A549 (cell line): Measurements from ENCODE around the gene NEUROD6. TPM values are rescaled to one million over a fixed set of nuclear protein-coding genes. Genes with fewer than 3 reads are reported as not detected.

Experiments
- ATAC-seq, 2 experiments: fragments of 200-7000 bp in 1 of 2; fragments of >200 bp in 1 of 2; cut with Nextera tagmentation in 1 of 2; cut with Tn5 transposase in 1 of 2; 3 replicates each; pipeline versions ENCODE4 v1.8.0 to v1.9.1; 2018 to 2020; ENCODE audit warnings: mild to moderate bottlenecking in 1 of 2, moderate library complexity in 1 of 2
- CTCF ChIA-PET: fragments of 300-600 bp; sonication (Branson Sonifier 250); formaldehyde crosslinking; extraction: SDS; loops from one replicate; lab custom pipeline; 2021; ENCODE audit warnings: antibody characterized with exemption, inconsistent platforms; lab: Yijun Ruan, JAX
- POLR2A ChIA-PET: fragments of 350-600 bp; formaldehyde crosslinking; extraction: SDS; loops from one replicate; lab custom pipeline; 2021; ENCODE audit warnings: antibody characterized with exemption, inconsistent platforms; lab: Yijun Ruan, JAX
- DNase-seq, 2 experiments: peaks; one replicate each; pipeline versions ENCODE4 v3.0.0 to v3.0.0-alpha.2; 2011 to 2016; ENCODE audit warnings: low read depth in 1 of 2, low spot score in 1 of 2
- FAIRE-seq: peaks from 2 replicates; lab custom pipeline; 2011; peaks lifted over from hg19 to GRCh38; lab: Jason Lieb, UNC
- H3K27ac ChIP-seq, 2 experiments: fragments of >200 bp; sonication (Bioruptor Twin); formaldehyde crosslinking; 3 replicates each; pipeline ENCODE4 v1.5.1; 2016 to 2017
- H3K4me1 ChIP-seq: fragments of >200 bp; sonication (Bioruptor Twin); formaldehyde crosslinking; 3 replicates; pipeline ENCODE4 v1.6.1; 2016
- H3K4me2 ChIP-seq: fragments of >200 bp; sonication (Bioruptor Twin); formaldehyde crosslinking; 3 replicates; pipeline ENCODE4 v1.6.1; 2016
- H3K4me3 ChIP-seq: fragments of >200 bp; sonication (Bioruptor Twin); formaldehyde crosslinking; 3 replicates; pipeline ENCODE4 v1.5.1; 2016
- H3K9me3 ChIP-seq: fragments of >200 bp; sonication (Bioruptor Twin); formaldehyde crosslinking; 3 replicates; pipeline ENCODE4 v1.6.1; 2016
- BHLHE40 ChIP-seq: IDR thresholded peaks from 2 replicates; pipeline ENCODE4 v1.6.1; 2012; ENCODE audit warnings: low read depth, low read length, inconsistent platforms
- CBX8 ChIP-seq: fragments of 200-600 bp; sonication (generic); IDR thresholded peaks from 2 replicates; pipeline ENCODE4 v1.6.1; 2016
- CEBPB ChIP-seq, 2 experiments: fragments of >200 bp in 1 of 2; sonication (Bioruptor Twin) in 1 of 2; formaldehyde crosslinking in 1 of 2; IDR thresholded peaks; 2 replicates each; pipeline ENCODE4 v1.6.1; 2012 to 2016
- CHD4 ChIP-seq: fragments of 200-600 bp; sonication (generic); IDR thresholded peaks from 2 replicates; pipeline ENCODE4 v1.6.1; 2016; ENCODE audit warnings: antibody characterized with exemption, mild to moderate bottlenecking, borderline replicate concordance
- EHF ChIP-seq: fragments of 250-450 bp; sonication (Bioruptor Pico); IDR thresholded peaks from 2 replicates; pipeline ENCODE4 v1.5.0; 2020; ENCODE audit warnings: mild to moderate bottlenecking
- FOSL2 ChIP-seq, 2 experiments: fragments of 450-650 bp in 1 of 2; fragments of >200 bp in 1 of 2; sonication (Bioruptor Twin) in 1 of 2; formaldehyde crosslinking; IDR thresholded peaks; 2 replicates each; pipeline versions ENCODE4 v1.5.0 to v1.6.1; 2016 to 2020; ENCODE audit warnings: mild to moderate bottlenecking in 1 of 2, moderate library complexity in 1 of 2
- GATA3 ChIP-seq: IDR thresholded peaks from 2 replicates; pipeline ENCODE4 v1.6.1; 2012; ENCODE audit warnings: borderline replicate concordance
- HOXA7 ChIP-seq: fragments of 250-450 bp; sonication (Bioruptor Pico); IDR thresholded peaks from 2 replicates; pipeline ENCODE4 v1.5.0; 2020; ENCODE audit warnings: mild to moderate bottlenecking, moderate library complexity
- HOXB13 ChIP-seq: fragments of 250-450 bp; sonication (Bioruptor Pico); IDR thresholded peaks from 2 replicates; pipeline ENCODE4 v1.5.0; 2020; ENCODE audit warnings: low read depth, mild to moderate bottlenecking, moderate library complexity
- JUN ChIP-seq, 2 experiments: fragments of >200 bp; sonication (Bioruptor Twin); formaldehyde crosslinking; IDR thresholded peaks; 2 replicates in 1 of 2; 3 replicates in 1 of 2; pipeline ENCODE4 v1.6.1; 2016 to 2017
- KDM5A ChIP-seq: fragments of 200-600 bp; sonication (generic); IDR thresholded peaks from 2 replicates; pipeline ENCODE4 v1.6.1; 2016; ENCODE audit warnings: antibody characterized with exemption, mild to moderate bottlenecking
- MAFK ChIP-seq: fragments of 450-650 bp; IDR thresholded peaks from 2 replicates; pipeline ENCODE4 v1.6.1; 2014; ENCODE audit not compliant: partially characterized antibody
- MYC ChIP-seq: IDR thresholded peaks from 2 replicates; pipeline ENCODE4 v1.6.1; 2012; ENCODE audit warnings: mild to moderate bottlenecking, inconsistent platforms, low read length, improper control_type of control experiment, borderline replicate concordance
- NFE2L2 ChIP-seq: fragments of 150-350 bp; conservative IDR thresholded peaks from 2 replicates; pipeline ENCODE4 v1.6.1; 2014; ENCODE audit warnings: low read length
- NR3C1 ChIP-seq: fragments of >200 bp; sonication (Bioruptor Twin); formaldehyde crosslinking; IDR thresholded peaks from 3 replicates; pipeline ENCODE4 v1.6.1; 2017
- RARB ChIP-seq: fragments of 250-450 bp; sonication (Bioruptor Pico); IDR thresholded peaks from 2 replicates; pipeline ENCODE4 v1.8.0; 2021; ENCODE audit warnings: mild to moderate bottlenecking, moderate library complexity
- RFX5 ChIP-seq: fragments of 450-650 bp; IDR thresholded peaks from 2 replicates; pipeline ENCODE4 v1.7.1; 2014; ENCODE audit warnings: antibody characterized with exemption, mild to moderate bottlenecking, moderate library complexity
- SREBF2 ChIP-seq: fragments of 450-650 bp; IDR thresholded peaks from 2 replicates; pipeline ENCODE4 v1.6.1; 2014; ENCODE audit warnings: mild to moderate bottlenecking, moderate library complexity
- TFCP2L1 ChIP-seq: fragments of 250-450 bp; sonication (Bioruptor Pico); IDR thresholded peaks from 2 replicates; pipeline ENCODE4 v1.5.0; 2021; ENCODE audit warnings: mild to moderate bottlenecking
- ZC3H11A ChIP-seq: fragments of 450-650 bp; IDR thresholded peaks from 2 replicates; pipeline ENCODE4 v1.6.1; 2014; ENCODE audit warnings: antibody characterized with exemption, mild to moderate bottlenecking
- WGBS: methylation state at CpG from one replicate; pipeline ENCODE4 v1.1.6; 2017; ENCODE audit errors: missing lambda C conversion rate; 5-methylcytosine and 5-hydroxymethylcytosine counted together
- polyA plus RNA-seq, 4 experiments: library from polyadenylated mRNA; depleted of rRNA in 3 of 4; stranded (reverse); fragments of >200 nt; fragmentation: RNase III in 1 of 4; extraction: RNeasy Plus Mini Kit Qiagen cat#74134 plus additional on column Dnase treatment in 1 of 4; gene quantifications; 2 replicates in 3 of 4; 3 replicates in 1 of 4; pipeline ENCODE4 v1.2.3, GENCODE V29; 2011 to 2017
- TF ChIP-seq, protein P1 (sequence below): fragments of 150-350 bp; IDR thresholded peaks from 2 replicates; pipeline ENCODE4 v1.6.1; 2014; ENCODE audit warnings: low read depth, mild to moderate bottlenecking, low read length
- TF ChIP-seq, protein P2 (sequence below): IDR thresholded peaks from 2 replicates; pipeline ENCODE4 v1.6.1; 2012; ENCODE audit warnings: low read depth, borderline replicate concordance
- TF ChIP-seq, protein P3 (sequence below): IDR thresholded peaks from 2 replicates; pipeline ENCODE4 v1.6.1; 2012

The NEUROD6 gene
- polyA plus RNA-seq, 2 of the 4 experiments (the other 2 are of a cell fraction) = not detected

DNA sequence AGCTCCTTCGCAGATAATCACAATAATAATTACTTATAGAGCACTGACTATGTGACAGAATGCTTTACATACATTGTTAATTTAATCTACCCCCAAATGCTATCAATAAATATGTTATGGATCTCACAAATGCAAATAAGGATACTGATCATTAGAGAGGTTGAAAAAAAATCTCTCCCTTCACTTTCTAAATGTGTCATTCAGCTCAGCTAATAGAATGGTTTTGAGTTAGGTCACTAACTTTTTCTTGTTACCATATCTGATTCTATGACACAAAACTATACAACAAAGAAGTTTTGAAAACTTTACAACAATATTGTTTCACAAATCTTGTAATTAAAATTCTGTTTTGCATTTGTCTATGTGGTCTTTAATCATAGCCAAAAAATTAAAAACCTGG is 17.4 kb downstream of the NEUROD6 start:
- H3K4me1 ChIP-seq = no peaks in the 10 kb centered on the region
- TF ChIP-seq MYC (no peak), FOSL2 (IDR thresholded peaks at IDR 0.05) (no peak), FOSL2 (CRISPR knock-in tag; IDR thresholded peaks at IDR 0.05) (no peak), MAFK (no peak), CEBPB (IDR thresholded peaks at IDR 0.05) (no peak), RARB (CRISPR knock-in tag) (no peak), HOXB13 (CRISPR knock-in tag) (no peak)
- TF ChIP-seq, protein P1, sequence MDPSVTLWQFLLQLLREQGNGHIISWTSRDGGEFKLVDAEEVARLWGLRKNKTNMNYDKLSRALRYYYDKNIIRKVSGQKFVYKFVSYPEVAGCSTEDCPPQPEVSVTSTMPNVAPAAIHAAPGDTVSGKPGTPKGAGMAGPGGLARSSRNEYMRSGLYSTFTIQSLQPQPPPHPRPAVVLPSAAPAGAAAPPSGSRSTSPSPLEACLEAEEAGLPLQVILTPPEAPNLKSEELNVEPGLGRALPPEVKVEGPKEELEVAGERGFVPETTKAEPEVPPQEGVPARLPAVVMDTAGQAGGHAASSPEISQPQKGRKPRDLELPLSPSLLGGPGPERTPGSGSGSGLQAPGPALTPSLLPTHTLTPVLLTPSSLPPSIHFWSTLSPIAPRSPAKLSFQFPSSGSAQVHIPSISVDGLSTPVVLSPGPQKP = no peak
- TF ChIP-seq, protein P2, sequence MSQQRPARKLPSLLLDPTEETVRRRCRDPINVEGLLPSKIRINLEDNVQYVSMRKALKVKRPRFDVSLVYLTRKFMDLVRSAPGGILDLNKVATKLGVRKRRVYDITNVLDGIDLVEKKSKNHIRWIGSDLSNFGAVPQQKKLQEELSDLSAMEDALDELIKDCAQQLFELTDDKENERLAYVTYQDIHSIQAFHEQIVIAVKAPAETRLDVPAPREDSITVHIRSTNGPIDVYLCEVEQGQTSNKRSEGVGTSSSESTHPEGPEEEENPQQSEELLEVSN = no peak
- H3K27ac ChIP-seq = no peak overlapping the region
- no peak for DNase-seq
- ChIA-PET CTCF (interaction anchor here (1.1 kb wide), 1 partner anchor 9 kb away, joined by 3 read pairs; no protein-coding TSS in a partner anchor), POLR2A (no interaction called here)
- FAIRE-seq = no peak
- H3K4me3 ChIP-seq = no peak overlapping the region
- H3K4me2 ChIP-seq = no peak overlapping the region
- WGBS = 0% methylated on average over 1 of the region's 1 CpG
- no peaks in the 10 kb centered on the region for H3K9me3 ChIP-seq
- no peak for ATAC-seq

DNA sequence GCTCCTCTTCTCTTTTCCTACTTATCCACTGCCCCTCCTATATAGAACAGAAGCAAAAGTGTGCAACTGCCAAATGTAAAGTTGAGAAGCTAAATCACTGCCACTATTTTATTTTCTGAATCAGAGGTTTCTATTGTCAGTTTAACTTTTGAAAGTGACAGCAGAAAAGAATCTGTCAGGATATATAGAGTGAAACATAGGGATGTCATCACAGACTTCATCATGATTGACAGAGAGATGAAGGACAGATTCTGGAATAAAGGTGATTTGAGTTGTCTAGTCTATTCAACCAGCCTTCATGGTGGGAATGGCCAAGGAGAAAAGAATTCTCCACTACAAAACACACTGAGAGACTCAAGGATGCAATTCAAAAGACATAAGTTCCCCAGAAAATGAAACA is 19.9 kb downstream of the NEUROD6 start:
- DNase-seq (no peak), FAIRE-seq (peak; percentile 32)
- H3K27ac ChIP-seq = no peak overlapping the region
- no peak for TF ChIP-seq TFCP2L1
- TF ChIP-seq, protein P1 = no peak
- TF ChIP-seq JUN (IDR thresholded peaks at IDR 0.05) = no peak
- no peak for TF ChIP-seq CHD4
- no peak for TF ChIP-seq MAFK
- no peak for TF ChIP-seq ZC3H11A
- no peak for TF ChIP-seq EHF (CRISPR knock-in tag)
- no peak for TF ChIP-seq NFE2L2
- no peak for TF ChIP-seq CBX8
- TF ChIP-seq, protein P3, sequence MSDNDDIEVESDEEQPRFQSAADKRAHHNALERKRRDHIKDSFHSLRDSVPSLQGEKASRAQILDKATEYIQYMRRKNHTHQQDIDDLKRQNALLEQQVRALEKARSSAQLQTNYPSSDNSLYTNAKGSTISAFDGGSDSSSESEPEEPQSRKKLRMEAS = no peak
- no peak for TF ChIP-seq FOSL2 (IDR thresholded peaks at IDR 0.05)
- TF ChIP-seq FOSL2 (CRISPR knock-in tag; IDR thresholded peaks at IDR 0.05) = no peak
- TF ChIP-seq NR3C1 = no peak
- TF ChIP-seq SREBF2 = no peak
- no peak for TF ChIP-seq HOXA7
- TF ChIP-seq GATA3 = no peak
- TF ChIP-seq, protein P2 = no peak
- TF ChIP-seq MYC = no peak
- no peak for TF ChIP-seq BHLHE40
- TF ChIP-seq RFX5 = no peak
- no peak for TF ChIP-seq KDM5A
- TF ChIP-seq, all 56 proteins: peak for 0
- no peak overlapping the region for H3K4me2 ChIP-seq
- no peak overlapping the region for H3K4me3 ChIP-seq
- ATAC-seq = no peak
- no peaks in the 10 kb centered on the region for H3K4me1 ChIP-seq
- CTCF ChIA-PET = no interaction called here
- POLR2A ChIA-PET = no interaction called here
- no peaks in the 10 kb centered on the region for H3K9me3 ChIP-seq
